ENCODE measurements around the gene LIPH. TPM values are rescaled to one million over a fixed set of nuclear protein-coding genes. Genes with fewer than 3 reads are reported as not detected.
A peak's percentile ranks its signal among the peaks of the same experiment; 100 is the strongest.

Gene LIPH
- total and polyA plus RNA-seq, 12 donors, result 0.07 to 11.2 (median 0.90) TPM; not detected in 1

DNA sequence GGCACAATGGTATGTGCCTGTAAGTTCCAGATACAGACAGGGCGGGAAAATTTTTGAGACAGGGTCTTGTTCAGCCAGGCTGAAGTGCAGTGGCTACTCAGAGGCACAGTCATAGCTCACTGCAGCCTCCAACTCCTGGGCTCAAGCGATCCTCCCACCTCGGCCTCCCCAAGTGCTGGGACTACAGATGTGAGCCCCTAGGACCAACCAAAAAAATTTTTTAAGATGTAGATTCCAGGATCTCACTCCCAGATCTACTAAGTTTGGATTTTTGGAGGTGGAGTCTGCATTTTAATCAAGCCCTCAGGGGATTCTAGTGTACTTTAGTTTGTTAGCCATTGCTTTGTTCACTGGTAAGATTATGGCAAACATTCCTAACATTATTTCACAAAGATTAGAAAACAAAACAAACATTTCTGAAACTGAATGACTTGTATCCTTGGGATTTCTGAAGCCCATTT lies 2.7 kb downstream of the LIPH start:
- DNase-seq, result no peak
- peak overlapping the region in 1 of 5 donors; percentile 48 for H3K27ac ChIP-seq
- no peaks in the 10 kb centered on the region for H3K36me3 ChIP-seq (replicated peaks in 1 of 2)
- intact Hi-C loops (cut with DNase I), result loop anchor here in 1 of 2 donors (10.0 kb wide), 1 partner anchor 45 kb away; no protein-coding TSS in a partner anchor
- no peak for TF ChIP-seq POLR2A (IDR thresholded peaks at IDR 0.05)
- no peak for TF ChIP-seq CTCF (IDR thresholded peaks at IDR 0.05)
- no peak overlapping the region for H3K4me3 ChIP-seq
- 72 to 91% (median 86%) methylated on average over 1 to 3 of the region's 3 CpGs for WGBS, 4 donors
- no peaks in the 10 kb centered on the region for H3K9me3 ChIP-seq (replicated peaks in 1 of 3)
- H3K27me3 ChIP-seq, result no peaks in the 10 kb centered on the region
- peaks cover 0 to 7% of the 10 kb centered on the region in 2 donors for H3K4me1 ChIP-seq (replicated peaks in 1 of 2)

DNA sequence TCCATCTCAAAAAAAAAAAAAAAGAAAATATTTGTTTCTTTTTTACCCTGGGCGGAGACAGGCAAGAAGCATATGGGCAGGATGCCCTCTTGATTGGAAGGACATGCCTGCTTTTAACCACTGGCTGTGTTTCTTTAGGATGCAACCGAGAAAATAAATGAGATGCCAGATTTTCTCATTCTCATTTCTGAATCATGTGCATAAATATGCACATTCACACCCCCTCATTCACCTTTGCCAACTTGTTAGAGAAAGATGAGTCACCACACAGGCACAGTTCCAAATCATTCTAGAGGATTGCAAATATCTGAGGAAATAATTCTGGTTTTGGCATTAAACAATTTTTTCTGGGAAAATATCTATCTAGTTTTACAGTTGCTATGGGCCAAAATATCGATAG lies 3.3 kb downstream of the LIPH start:
- peaks cover 0 to 7% of the 10 kb centered on the region in 2 donors for H3K4me1 ChIP-seq (replicated peaks in 1 of 2)
- WGBS, 4 donors, result 25 to 40% (median 27%) methylated on average over 3 of the region's 3 CpGs
- intact Hi-C loops (cut with DNase I), result no loop called here
- H3K9me3 ChIP-seq (replicated peaks in 1 of 3), result no peaks in the 10 kb centered on the region
- TF ChIP-seq CTCF (IDR thresholded peaks at IDR 0.05) (no peak), POLR2A (IDR thresholded peaks at IDR 0.05) (no peak)
- DNase-seq, result peak; percentile 37 to 92 (median 83)
- no peak overlapping the region for H3K4me3 ChIP-seq
- H3K27ac ChIP-seq, result no peak overlapping the region
- no peaks in the 10 kb centered on the region for H3K27me3 ChIP-seq
- H3K36me3 ChIP-seq (replicated peaks in 1 of 2), result no peaks in the 10 kb centered on the region

- no peaks in the 10 kb centered on the region for H3K27me3 ChIP-seq
- H3K9me3 ChIP-seq (replicated peaks in 1 of 3), result no peaks in the 10 kb centered on the region
- no peaks in the 10 kb centered on the region for H3K36me3 ChIP-seq (replicated peaks in 1 of 2)
- no peak overlapping the region for H3K27ac ChIP-seq
- intact Hi-C loops (cut with DNase I), result no loop called here
- 85 to 93% (median 92%) methylated on average over 7 of the region's 7 CpGs for WGBS, 4 donors
- DNase-seq, result no peak
- no peak overlapping the region for H3K4me3 ChIP-seq
- TF ChIP-seq CTCF (IDR thresholded peaks at IDR 0.05) (no peak), POLR2A (IDR thresholded peaks at IDR 0.05) (no peak)
- no peaks in the 10 kb centered on the region for H3K4me1 ChIP-seq (replicated peaks in 1 of 2)
Observed at GRCh38 chr3:185540695-185541094, 11.7 kb downstream of the LIPH start.

DNA sequence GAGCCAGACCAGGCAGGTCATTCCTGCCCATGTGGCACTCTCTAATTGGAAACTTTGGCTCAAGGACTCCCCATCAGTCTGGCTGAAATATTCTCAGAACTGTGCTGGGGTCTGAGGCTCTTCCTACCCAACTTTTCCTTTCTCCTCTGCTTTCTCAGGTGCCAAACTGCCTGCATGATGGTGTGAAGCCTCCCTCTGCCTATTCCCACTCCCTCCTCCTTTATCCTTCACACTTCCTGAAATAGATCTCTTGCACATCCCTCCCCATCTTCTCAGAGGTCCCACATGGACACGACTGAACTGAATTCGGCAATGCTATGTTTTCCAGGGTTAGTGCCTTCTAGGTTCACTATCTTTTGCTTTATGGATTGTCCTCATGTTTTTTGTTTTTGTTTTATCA lies 12.5 kb downstream of the LIPH start:
- Histone ChIP-seq H3K36me3 (replicated peaks in 1 of 2) (no peaks in the 10 kb centered on the region), H3K27ac (no peak overlapping the region), H3K9me3 (replicated peaks in 1 of 3) (no peaks in the 10 kb centered on the region), H3K27me3 (no peaks in the 10 kb centered on the region), H3K4me1 (replicated peaks in 1 of 2) (no peaks in the 10 kb centered on the region), H3K4me3 (no peak overlapping the region)
- WGBS, 4 donors, result 74 to 85% (median 79%) methylated on average over 2 of the region's 2 CpGs
- DNase-seq, result no peak
- TF ChIP-seq CTCF (IDR thresholded peaks at IDR 0.05), result no peak
- TF ChIP-seq POLR2A (IDR thresholded peaks at IDR 0.05), result no peak
- intact Hi-C loops (cut with DNase I), result no loop called here
